HS-27A (cell line): ENCODE measurements around the gene LRP1B.
"Not testable (repeated sequence)": the region's sequence is repeated elsewhere in the genome, so short reads cannot be mapped to it uniquely, and the experiment has no call there.

Experiments used
- DNase-seq: peaks from one replicate; pipeline ENCODE4 v3.0.0-alpha.2; 2012; ENCODE audit warnings: low read depth, missing footprints

The LRP1B gene

DNA sequence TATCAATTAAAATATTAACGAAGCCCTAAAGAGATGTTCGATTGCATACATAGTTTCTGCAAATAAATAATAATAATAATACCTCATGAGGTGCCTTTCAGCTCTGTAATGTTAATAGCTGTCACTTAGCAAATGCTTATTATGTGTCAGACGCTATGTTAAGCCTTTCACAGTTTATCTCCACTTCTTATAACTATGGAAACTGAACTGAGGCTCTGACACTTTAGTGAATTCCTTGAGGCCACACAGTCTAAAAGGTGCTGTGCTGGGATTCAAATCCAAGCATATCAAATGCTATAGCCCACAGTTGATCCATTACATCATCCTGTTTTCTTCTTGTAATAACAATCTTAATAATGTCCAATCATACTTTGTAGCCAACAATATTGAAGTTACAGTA lies 1779.1 kb downstream of the LRP1B start:
- no peak for DNase-seq

GRCh38 chr2:140349695-140350094 lies 1781.1 kb downstream of the LRP1B start:
- DNase-seq: no peak

DNA sequence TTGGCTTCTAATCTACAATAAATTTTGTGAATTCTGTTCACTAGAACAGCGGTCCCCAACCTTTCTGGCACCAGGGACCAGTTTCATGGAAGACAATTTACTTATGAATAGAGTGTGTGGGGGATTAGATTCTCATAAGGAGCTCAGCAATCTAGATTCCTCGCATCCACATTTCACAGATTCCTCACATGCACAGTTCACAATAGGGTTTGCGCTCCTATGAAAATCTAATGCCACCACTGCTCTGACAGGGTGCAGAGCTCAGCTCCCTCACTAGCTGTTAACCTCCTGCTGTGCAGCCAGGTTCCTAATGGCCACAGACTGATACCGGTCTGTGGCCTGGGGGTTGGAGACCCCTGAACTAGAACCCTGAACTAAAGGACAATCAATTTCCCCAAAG lies 1782.0 kb downstream of the LRP1B start:
- DNase-seq: no peak

- no peak for DNase-seq
These were observed 1786.0 kb downstream of the LRP1B start for GRCh38 chr2:140344838-140345237.

DNA sequence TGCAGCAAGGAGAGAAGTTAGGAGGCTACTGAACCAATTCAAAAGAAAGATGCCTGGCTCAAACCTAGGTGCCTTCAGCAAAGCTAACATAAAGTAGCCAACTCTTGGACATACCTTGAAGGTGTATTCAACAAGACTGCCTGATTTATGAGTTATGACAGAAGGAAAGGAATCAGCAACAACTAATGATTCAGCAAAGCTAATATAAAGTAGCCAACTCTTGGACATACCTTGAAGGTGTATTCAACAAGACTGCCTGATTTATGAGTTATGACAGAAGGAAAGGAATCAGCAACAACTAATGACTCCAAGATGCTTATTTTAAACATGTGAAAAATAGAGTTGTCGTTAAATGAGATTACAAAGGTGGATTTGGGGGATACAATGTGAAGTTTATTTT lies 1786.5 kb downstream of the LRP1B start:
- DNase-seq: not testable (repeated sequence)

- DNase-seq: no peak
These were observed 1792.0 kb downstream of the LRP1B start for GRCh38 chr2:140338795-140339194.

- no peak for DNase-seq
These were observed 1793.8 kb downstream of the LRP1B start for GRCh38 chr2:140337061-140337460.

- DNase-seq: no peak
These were observed 1814.5 kb downstream of the LRP1B start for GRCh38 chr2:140316345-140316744.

DNA sequence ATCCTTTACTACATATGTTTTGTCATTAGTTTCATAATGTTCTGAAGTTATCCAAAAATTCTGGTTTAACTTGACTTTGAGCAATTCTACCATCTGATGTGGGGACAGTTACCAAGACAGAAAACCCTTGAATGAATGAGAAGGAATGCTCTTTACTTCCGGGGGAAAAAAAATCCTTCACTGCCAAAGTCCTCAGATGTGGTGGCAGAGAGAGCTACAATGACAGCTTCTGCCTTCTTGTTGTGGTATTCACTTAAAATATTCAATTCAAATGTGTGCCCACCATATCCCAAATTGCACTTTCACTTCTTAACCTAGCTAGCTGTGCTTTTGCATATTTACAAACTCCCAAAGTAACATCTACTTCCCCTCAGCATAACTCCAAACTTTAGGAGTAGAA lies 1818.9 kb downstream of the LRP1B start:
- DNase-seq: no peak

DNA sequence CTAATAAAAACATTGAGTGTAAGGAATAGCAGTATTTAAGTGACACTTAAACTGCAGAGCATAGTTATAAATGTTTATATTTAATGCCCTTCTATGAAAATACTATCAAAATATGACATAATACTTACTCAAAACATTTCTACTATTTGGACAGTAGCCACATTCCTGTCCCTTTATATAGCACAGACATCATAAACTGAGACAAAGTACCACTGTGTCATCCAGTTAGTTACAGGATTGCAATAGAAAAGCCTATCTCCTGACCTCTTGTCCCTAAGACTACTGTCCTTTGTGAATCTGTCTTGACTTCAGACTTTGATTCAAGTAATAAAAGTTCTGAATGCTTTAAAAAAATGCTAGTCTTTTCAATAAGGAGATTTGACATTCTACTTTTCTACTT lies 1822.1 kb downstream of the LRP1B start:
- DNase-seq: no peak

DNA sequence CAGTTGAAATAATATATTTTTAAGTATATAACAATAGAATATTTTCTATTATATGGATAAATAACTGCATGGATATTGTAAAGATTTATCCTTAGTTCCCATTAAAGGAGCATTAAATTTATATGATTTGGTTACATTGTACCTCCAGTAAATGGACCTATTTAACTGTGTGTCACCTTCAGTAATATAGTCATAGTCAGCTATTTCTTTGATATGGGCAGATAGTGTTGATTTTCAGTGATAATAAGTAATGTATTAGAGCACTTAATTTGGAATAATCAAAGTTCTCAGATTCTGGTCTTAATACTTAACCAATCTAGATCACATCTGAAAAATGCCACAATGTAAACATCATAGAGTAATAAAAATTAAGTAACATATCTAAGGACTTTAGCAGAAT lies 1823.3 kb downstream of the LRP1B start:
- no peak for DNase-seq

DNA sequence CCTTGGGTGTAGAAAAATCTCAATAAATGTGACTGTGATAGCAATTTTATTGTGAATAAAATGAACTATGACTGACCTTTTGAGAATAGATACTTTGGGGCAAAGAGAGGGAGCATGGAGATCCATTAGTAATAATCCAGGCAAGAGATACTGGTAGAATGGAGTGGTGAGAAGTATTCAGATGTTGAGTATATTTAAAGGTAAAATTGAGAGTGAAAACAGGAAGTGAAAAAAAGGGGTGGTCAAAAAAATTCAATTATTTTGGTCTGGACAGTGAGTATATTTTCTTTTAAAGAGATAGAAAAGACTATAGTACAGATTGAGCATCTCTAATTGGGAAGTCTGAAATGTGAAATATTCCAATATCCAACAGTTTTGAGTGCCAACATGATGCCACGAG lies 1835.0 kb downstream of the LRP1B start:
- DNase-seq: no peak

DNA sequence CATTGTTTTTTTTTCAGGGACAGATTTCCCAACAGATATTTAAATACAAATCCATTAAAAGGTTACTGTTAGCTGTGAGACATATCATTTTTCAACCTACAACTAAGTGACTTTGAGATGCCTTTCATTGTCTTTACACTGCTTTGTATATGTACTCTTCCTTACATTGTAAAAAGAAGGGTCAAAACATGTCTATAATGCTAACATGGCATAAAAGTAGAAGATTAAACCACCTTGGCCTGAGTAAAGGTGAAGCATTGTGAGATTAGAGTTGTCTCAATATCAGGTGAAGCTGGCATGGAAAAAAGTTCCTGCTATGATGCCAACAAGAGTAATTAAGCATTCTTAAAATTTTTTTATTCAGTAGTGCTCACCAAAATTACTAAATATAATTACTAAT lies 1842.1 kb downstream of the LRP1B start:
- no peak for DNase-seq

DNA sequence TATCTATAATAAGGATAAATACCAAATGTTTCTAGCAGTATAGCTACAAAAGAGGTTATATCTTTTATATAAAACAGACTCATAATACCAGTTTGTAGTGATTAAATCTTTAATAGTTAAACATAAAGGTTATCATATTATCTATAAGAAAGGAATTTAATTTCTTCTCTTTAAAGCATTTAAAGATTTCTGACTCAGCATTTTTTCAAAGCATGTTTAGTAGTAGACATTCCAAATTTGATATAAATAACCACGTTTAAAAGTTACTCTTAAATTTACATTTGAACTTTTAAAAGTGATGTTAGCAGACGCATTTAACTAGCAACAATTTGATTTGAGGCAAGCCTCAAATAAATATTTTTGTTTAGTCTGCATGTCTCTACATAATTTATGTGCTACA lies 1842.6 kb downstream of the LRP1B start:
- DNase-seq: no peak

- DNase-seq: no peak
These were observed 1844.4 kb downstream of the LRP1B start for GRCh38 chr2:140286377-140286776.

- DNase-seq: not testable (repeated sequence)
These were observed 1853.5 kb downstream of the LRP1B start for GRCh38 chr2:140277344-140277743.

- no peak for DNase-seq
These were observed 1854.2 kb downstream of the LRP1B start for GRCh38 chr2:140276661-140277060.

- DNase-seq: no peak
These were observed 1855.4 kb downstream of the LRP1B start for GRCh38 chr2:140275427-140275826.

DNA sequence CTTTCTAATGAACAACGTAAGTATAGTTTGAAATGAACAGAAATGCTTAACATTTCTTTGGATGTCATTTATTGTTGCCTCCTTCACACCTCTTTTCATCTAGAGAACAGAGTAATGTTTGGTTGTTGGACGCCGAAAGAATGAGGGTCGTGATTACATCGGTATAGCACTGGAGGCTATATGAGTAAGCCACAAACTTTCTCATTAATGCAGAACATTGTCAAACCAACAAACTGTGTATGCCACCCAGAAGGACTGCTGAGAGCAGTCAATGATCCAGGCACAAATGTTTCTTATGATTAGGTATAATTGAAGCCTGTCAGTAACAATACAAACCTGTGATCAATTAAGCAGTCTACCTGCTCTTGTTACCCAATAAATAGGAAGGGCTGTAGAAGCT lies 1855.9 kb downstream of the LRP1B start:
- no peak for DNase-seq

DNA sequence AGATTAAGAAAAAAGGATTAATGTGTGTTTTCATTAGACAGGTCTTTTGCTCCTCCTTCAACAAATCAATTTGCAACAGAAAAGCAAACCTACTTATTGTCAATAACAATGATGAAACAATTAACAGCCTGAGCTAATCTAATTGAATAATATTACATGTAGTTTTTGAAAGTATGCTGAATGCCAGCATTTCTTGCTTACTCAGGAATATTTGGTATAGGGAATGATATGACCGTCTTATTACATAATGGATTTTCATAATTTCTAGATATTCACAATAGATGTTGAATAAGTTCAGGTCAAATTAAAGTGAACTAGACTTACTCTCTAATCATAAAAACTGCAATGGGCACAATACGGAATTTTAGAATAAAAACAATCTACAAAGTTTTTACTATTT lies 1856.9 kb downstream of the LRP1B start:
- no peak for DNase-seq

DNA sequence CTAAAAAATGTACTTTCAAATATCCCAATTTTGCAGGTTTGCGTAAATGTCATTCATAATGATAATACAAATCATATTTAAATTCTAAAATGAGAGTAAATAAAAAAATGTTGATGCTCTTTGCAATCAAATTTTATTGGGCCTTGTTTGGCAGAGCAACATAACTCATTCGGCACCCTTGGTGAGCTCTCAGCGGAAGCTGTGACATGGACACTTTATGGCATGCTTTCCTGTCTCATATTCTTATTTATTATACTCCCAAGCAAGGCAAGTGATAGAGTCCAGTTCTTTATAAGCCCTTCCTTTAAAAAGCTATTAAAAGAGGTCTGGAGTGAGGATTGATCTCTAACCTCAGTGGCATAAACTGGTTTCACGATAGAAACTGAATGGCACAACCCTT lies 1857.4 kb downstream of the LRP1B start:
- DNase-seq: no peak

DNA sequence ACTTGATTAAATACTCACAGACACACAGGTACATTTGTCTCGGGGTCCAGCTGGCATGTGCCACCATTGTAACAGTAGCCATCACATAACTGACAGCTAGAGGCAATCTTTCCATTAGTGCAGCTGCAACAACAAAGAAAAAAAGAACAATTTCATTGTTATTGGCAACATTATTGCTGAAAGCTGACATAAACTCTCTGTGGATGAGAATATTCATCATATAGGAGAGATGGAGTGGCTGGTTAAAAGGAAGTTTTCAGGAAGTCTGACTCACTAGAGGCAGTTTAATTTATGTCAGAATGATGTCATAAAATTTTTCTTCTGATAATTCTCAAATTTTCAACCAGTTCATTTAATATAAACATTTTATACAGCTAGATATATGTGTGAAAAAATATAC lies 1860.6 kb downstream of the LRP1B start:
- no peak for DNase-seq

- DNase-seq: no peak
These were observed 1861.8 kb downstream of the LRP1B start for GRCh38 chr2:140269000-140269399.

- DNase-seq: no peak
These were observed 1867.9 kb downstream of the LRP1B start for GRCh38 chr2:140262908-140263307.

GRCh38 chr2:140257692-140258300 lies 1873.0 kb downstream of the LRP1B start:
- DNase-seq: no peak
